Pons (tissue), 1 donor: ENCODE results near the gene NPFFR2.
"Not testable (repeated sequence)": the region's sequence is repeated elsewhere in the genome, so short reads cannot be mapped to it uniquely, and the experiment has no call there.

Experiments used
- DNase-seq: peaks from one replicate; pipeline ENCODE4 v3.0.0-alpha.2; 2016; ENCODE audit warnings: low spot score

NPFFR2 gene

DNA sequence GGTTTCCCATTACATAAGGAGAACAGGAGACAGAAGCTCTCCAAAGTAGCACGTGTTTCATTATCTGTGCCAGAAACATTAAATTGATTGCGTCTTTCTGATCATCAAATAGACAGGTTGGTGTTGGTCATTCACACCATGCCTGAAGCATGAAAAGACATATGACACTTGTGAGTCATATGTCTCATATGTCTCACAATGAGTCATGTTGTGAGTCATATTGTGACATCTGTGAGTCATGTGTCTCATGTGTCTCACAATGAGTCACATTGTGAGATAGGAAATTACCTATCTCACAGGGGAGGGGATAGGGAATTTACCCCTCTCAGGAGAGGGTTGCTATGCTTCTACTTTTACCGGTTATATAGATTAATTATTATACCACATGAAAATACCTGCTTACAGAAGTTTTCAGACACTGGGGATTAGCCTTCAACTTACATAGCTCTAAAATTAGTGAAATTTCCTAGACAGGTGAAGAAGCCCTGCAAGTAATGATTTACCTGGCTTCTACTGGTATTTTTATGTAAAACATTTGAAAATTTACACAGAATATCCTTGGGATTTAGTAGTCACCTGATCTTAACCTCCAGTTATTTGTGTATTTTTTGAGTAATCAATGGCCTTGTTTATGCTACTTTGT is 80.8 kb downstream of the NPFFR2 start:
- no peak for DNase-seq

DNA sequence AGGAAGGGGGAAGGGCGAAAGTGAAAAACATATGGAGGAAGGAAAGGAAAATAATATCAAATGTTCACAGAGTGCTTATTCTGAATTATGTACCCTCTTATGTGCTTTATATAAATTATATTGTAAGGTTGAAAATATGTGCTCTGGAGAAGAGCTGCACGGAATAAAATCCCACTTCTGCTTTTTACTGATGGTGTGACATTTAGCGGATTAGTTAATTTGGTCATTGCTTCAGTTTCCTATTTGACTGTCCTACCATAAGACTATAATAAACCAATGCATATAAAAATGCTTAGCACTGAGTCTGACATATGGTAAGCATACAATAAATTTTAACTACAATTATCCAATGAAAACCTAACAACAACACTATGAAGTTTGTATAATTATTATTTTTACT is 86.2 kb downstream of the NPFFR2 start:
- DNase-seq, result no peak

GRCh38 chr4:72119946-72120345 is 88.1 kb downstream of the NPFFR2 start:
- DNase-seq, result no peak

GRCh38 chr4:72128741-72129140 is 96.9 kb downstream of the NPFFR2 start:
- DNase-seq, result no peak

DNA sequence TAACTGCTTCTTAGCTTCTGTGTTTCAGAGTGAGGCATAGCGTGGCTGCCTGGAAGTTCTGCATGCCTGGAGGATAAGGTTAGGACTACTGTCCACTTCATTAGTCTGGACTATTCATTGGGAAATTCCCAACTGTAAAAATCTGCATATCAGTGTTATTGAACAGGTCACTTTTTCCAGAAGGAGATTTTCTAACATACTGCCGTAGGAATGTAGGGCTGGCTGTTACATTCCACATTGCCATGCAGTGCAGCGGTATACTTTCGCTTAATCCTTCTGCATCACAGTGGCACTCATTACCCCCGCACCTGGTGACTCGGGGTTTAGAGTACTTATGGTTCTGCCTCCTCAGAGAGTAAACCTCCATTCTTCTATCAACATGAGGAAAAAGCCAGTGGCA is 104.6 kb downstream of the NPFFR2 start:
- no peak for DNase-seq

- not testable (repeated sequence) for DNase-seq
These were observed 108.2 kb downstream of the NPFFR2 start for GRCh38 chr4:72139997-72140396.

- no peak for DNase-seq
These were observed 112.4 kb downstream of the NPFFR2 start for GRCh38 chr4:72144241-72144640.

GRCh38 chr4:72152731-72153130 is 120.9 kb downstream of the NPFFR2 start:
- DNase-seq, result no peak

GRCh38 chr4:72153634-72154033 is 121.8 kb downstream of the NPFFR2 start:
- DNase-seq, result not testable (repeated sequence)

DNA sequence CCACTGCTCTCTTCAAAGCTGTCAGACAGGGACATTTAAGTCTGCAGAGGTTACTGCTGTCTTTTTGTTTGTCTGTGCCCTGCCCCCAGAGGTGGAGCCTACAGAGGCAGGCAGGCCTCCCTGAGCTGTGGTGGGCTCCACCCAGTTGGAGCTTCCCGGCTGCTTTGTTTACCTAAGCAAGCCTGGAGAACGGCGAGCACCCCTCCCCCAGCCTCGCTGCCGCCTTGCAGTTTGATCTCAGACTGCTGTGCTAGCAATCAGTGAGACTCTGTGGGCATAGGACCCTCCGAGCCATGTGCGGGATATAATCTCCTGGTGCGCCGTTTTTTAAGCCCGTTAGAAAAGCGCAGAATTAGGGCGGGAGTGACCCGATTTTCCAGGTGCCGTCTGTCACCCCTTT is 137.5 kb downstream of the NPFFR2 start:
- not testable (repeated sequence) for DNase-seq

- no peak for DNase-seq
These were observed 138.1 kb downstream of the NPFFR2 start for GRCh38 chr4:72169861-72170260.

DNA sequence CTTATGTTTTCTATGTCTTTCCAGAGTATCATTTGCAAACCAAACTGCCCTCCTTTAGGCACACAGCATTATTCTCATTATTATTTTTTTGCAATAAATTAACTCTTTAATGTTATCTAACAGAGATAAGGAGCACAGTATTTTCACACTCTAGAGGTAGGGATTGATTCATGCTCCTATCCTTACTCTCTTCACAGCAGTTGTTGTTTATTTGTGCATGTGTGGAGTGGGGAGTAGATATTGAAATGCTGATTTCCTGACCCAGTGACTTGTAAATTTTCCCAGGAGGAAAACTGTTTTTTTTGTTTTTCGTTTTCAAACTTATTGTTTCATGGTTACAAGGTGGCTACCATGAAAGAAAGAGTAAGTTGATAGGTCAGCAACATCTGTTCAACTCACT is 140.0 kb downstream of the NPFFR2 start:
- DNase-seq, result no peak

GRCh38 chr4:72179342-72179741 is 147.5 kb downstream of the NPFFR2 start:
- DNase-seq, result no peak

DNA sequence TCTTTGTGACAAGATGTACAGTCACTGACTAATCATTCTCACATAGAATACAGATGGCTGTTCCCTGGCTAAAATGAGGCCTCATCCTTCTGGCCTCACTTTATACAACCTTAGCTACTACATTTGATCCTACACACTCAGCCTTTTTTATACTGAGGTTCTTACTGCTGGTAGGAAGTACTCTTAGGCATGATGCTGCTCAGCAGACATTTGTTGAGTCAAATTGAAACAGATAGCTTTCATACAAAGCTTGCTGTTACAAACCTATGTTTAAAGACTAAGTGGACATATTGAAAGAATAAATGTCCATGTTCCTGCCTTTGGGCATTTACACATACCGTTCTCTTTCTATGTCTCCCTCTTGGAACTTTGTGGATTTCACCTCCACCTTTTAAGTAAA is 154.9 kb downstream of the NPFFR2 start:
- no peak for DNase-seq

- no peak for DNase-seq
These were observed 162.2 kb downstream of the NPFFR2 start for GRCh38 chr4:72194046-72194445.

GRCh38 chr4:72194453-72194852 is 162.7 kb downstream of the NPFFR2 start:
- DNase-seq, result no peak
